NOMO-1 treated with dmso at 0.1 percent for 144 hours (cell line): Measurements from ENCODE around the gene NOS2.
A peak's percentile ranks its signal among the peaks of the same experiment; 100 is the strongest.
"Not testable (repeated sequence)": the region's sequence is repeated elsewhere in the genome, so short reads cannot be mapped to it uniquely, and the experiment has no call there.

Experiments
- DNase-seq: peaks from one replicate; lab custom pipeline; 2025; ENCODE audit not compliant: unreplicated experiment; lab: John Stamatoyannopoulos, UW

The NOS2 gene

GRCh38 chr17:27756467-27757371 is 43.6 kb downstream of the NOS2 start:
- no peak for DNase-seq

- DNase-seq, result no peak
These were observed 44.4 kb downstream of the NOS2 start for GRCh38 chr17:27755706-27756466.

GRCh38 chr17:27754549-27754948 is 45.8 kb downstream of the NOS2 start:
- no peak for DNase-seq

- not testable (repeated sequence) for DNase-seq
These were observed 46.6 kb downstream of the NOS2 start for GRCh38 chr17:27753726-27754125.

GRCh38 chr17:27752831-27753619 is 47.3 kb downstream of the NOS2 start:
- not testable (repeated sequence) for DNase-seq

GRCh38 chr17:27751622-27752490 is 48.5 kb downstream of the NOS2 start:
- DNase-seq, result no peak

GRCh38 chr17:27751166-27751565 is 49.2 kb downstream of the NOS2 start:
- no peak for DNase-seq

- not testable (repeated sequence) for DNase-seq
These were observed 50.7 kb downstream of the NOS2 start for GRCh38 chr17:27749562-27750150.

GRCh38 chr17:27748360-27748825 is 51.9 kb downstream of the NOS2 start:
- no peak for DNase-seq

GRCh38 chr17:27747462-27748359 is 52.6 kb downstream of the NOS2 start:
- DNase-seq, result no peak

GRCh38 chr17:27746881-27747280 is 53.4 kb downstream of the NOS2 start:
- DNase-seq, result no peak

GRCh38 chr17:27746320-27746719 is 54.0 kb downstream of the NOS2 start:
- peak; percentile 14 for DNase-seq

GRCh38 chr17:27745207-27745830 is 55.0 kb downstream of the NOS2 start:
- not testable (repeated sequence) for DNase-seq

- DNase-seq, result peak; percentile 56
These were observed 56.9 kb downstream of the NOS2 start for GRCh38 chr17:27743281-27743885.

GRCh38 chr17:27741971-27742575 is 58.3 kb downstream of the NOS2 start:
- DNase-seq, result no peak

GRCh38 chr17:27741361-27741861 is 58.9 kb downstream of the NOS2 start:
- no peak for DNase-seq

- DNase-seq, result not testable (repeated sequence)
These were observed 59.8 kb downstream of the NOS2 start for GRCh38 chr17:27740541-27740940.
